ENCODE results near the gene KCNH2. TPM values are rescaled to one million over a fixed set of nuclear protein-coding genes. Genes with fewer than 3 reads are reported as not detected.

KCNH2 gene
- total and polyA plus RNA-seq, 2 experiments from 2014 or later = 48.0 to 110 TPM

- H3K4me3 ChIP-seq = no peak overlapping the region
- TF ChIP-seq CTCF (IDR thresholded peaks at IDR 0.05; ENCODE audit: low read depth, low read length) = no peak
- peaks cover 3% of the 10 kb centered on the region for H3K27me3 ChIP-seq
- no peaks in the 10 kb centered on the region for H3K9me3 ChIP-seq (ENCODE audit: low read depth)
- no peaks in the 10 kb centered on the region for H3K36me3 ChIP-seq
- no peak overlapping the region for H3K27ac ChIP-seq
- no peaks in the 10 kb centered on the region for H3K4me1 ChIP-seq (ENCODE audit: low read depth)
- peak in 1 of 2 donors; percentile 32 for DNase-seq (ENCODE audit: low read depth in 1 of 2, low spot score in 1 of 2)
Measured at GRCh38 chr7:150927956-150928344, 50.2 kb downstream of the KCNH2 start.

- DNase-seq (ENCODE audit: low read depth in 1 of 2, low spot score in 1 of 2) = no peak
- Histone ChIP-seq H3K27ac (no peak overlapping the region), H3K4me3 (no peak overlapping the region), H3K36me3 (no peaks in the 10 kb centered on the region), H3K9me3 (ENCODE audit: low read depth) (no peaks in the 10 kb centered on the region), H3K4me1 (ENCODE audit: low read depth) (no peaks in the 10 kb centered on the region), H3K27me3 (peaks cover 3% of the 10 kb centered on the region)
- TF ChIP-seq CTCF (IDR thresholded peaks at IDR 0.05; ENCODE audit: low read depth, low read length) = no peak
Measured at GRCh38 chr7:150927157-150927955, 50.8 kb downstream of the KCNH2 start.

- Histone ChIP-seq H3K9me3 (ENCODE audit: low read depth) (no peaks in the 10 kb centered on the region), H3K4me3 (no peak overlapping the region), H3K27me3 (peaks cover 3% of the 10 kb centered on the region), H3K27ac (no peak overlapping the region), H3K36me3 (no peaks in the 10 kb centered on the region), H3K4me1 (ENCODE audit: low read depth) (no peaks in the 10 kb centered on the region)
- DNase-seq (ENCODE audit: low read depth in 1 of 2, low spot score in 1 of 2) = no peak
- no peak for TF ChIP-seq CTCF (IDR thresholded peaks at IDR 0.05; ENCODE audit: low read depth, low read length)
Measured at GRCh38 chr7:150926066-150926465, 52.1 kb downstream of the KCNH2 start.

GRCh38 chr7:150924369-150924781 lies 53.7 kb downstream of the KCNH2 start:
- Histone ChIP-seq H3K36me3 (no peaks in the 10 kb centered on the region), H3K27me3 (peaks cover 3% of the 10 kb centered on the region), H3K4me3 (no peak overlapping the region), H3K27ac (no peak overlapping the region), H3K4me1 (ENCODE audit: low read depth) (no peaks in the 10 kb centered on the region), H3K9me3 (ENCODE audit: low read depth) (no peaks in the 10 kb centered on the region)
- no peak for TF ChIP-seq CTCF (IDR thresholded peaks at IDR 0.05; ENCODE audit: low read depth, low read length)
- DNase-seq (ENCODE audit: low read depth in 1 of 2, low spot score in 1 of 2) = no peak

- Histone ChIP-seq H3K36me3 (no peaks in the 10 kb centered on the region), H3K27me3 (peaks cover 3% of the 10 kb centered on the region), H3K9me3 (ENCODE audit: low read depth) (no peaks in the 10 kb centered on the region), H3K4me1 (ENCODE audit: low read depth) (no peaks in the 10 kb centered on the region), H3K4me3 (no peak overlapping the region), H3K27ac (no peak overlapping the region)
- no peak for DNase-seq (ENCODE audit: low read depth in 1 of 2, low spot score in 1 of 2)
- TF ChIP-seq CTCF (IDR thresholded peaks at IDR 0.05; ENCODE audit: low read depth, low read length) = no peak
Measured at GRCh38 chr7:150923802-150924201, 54.3 kb downstream of the KCNH2 start.
